ENCODE results near the gene HMGA1.
"Not testable (repeated sequence)": the region's sequence is repeated elsewhere in the genome, so short reads cannot be mapped to it uniquely, and the experiment has no call there.

Gene HMGA1

GRCh38 chr6:34260576-34261267 is 24.0 kb downstream of the HMGA1 start:
- no peak for DNase-seq (ENCODE audit: low read depth)

GRCh38 chr6:34263484-34263883 is 26.8 kb downstream of the HMGA1 start:
- DNase-seq (ENCODE audit: low read depth): not testable (repeated sequence)

- DNase-seq (ENCODE audit: low read depth): no peak
These were observed 31.1 kb downstream of the HMGA1 start for GRCh38 chr6:34267746-34268145.

- DNase-seq (ENCODE audit: low read depth): not testable (repeated sequence)
These were observed 32.5 kb downstream of the HMGA1 start for GRCh38 chr6:34269132-34269531.

- DNase-seq (ENCODE audit: low read depth): not testable (repeated sequence)
These were observed 33.1 kb downstream of the HMGA1 start for GRCh38 chr6:34269658-34270341.

GRCh38 chr6:34272013-34272926 is 35.6 kb downstream of the HMGA1 start:
- no peak for DNase-seq (ENCODE audit: low read depth)

GRCh38 chr6:34273242-34273805 is 36.7 kb downstream of the HMGA1 start:
- no peak for DNase-seq (ENCODE audit: low read depth)

- no peak for DNase-seq (ENCODE audit: low read depth)
These were observed 37.5 kb downstream of the HMGA1 start for GRCh38 chr6:34274129-34274528.

- no peak for DNase-seq (ENCODE audit: low read depth)
These were observed 38.6 kb downstream of the HMGA1 start for GRCh38 chr6:34275128-34275804.

GRCh38 chr6:34276191-34276590 is 39.5 kb downstream of the HMGA1 start:
- DNase-seq (ENCODE audit: low read depth): no peak

GRCh38 chr6:34276881-34277762 is 40.4 kb downstream of the HMGA1 start:
- DNase-seq (ENCODE audit: low read depth): no peak

GRCh38 chr6:34277763-34278112 is 41.1 kb downstream of the HMGA1 start:
- no peak for DNase-seq (ENCODE audit: low read depth)

- DNase-seq (ENCODE audit: low read depth): no peak
These were observed 42.2 kb downstream of the HMGA1 start for GRCh38 chr6:34278833-34279232.

GRCh38 chr6:34280216-34280615 is 43.5 kb downstream of the HMGA1 start:
- no peak for DNase-seq (ENCODE audit: low read depth)

- no peak for DNase-seq (ENCODE audit: low read depth)
These were observed 45.1 kb downstream of the HMGA1 start for GRCh38 chr6:34281702-34282334.

- peak; percentile 87 for DNase-seq (ENCODE audit: low read depth)
These were observed 48.1 kb downstream of the HMGA1 start for GRCh38 chr6:34284563-34285447.

GRCh38 chr6:34285448-34286164 is 48.9 kb downstream of the HMGA1 start:
- DNase-seq (ENCODE audit: low read depth): no peak

- DNase-seq (ENCODE audit: low read depth): no peak
These were observed 51.9 kb downstream of the HMGA1 start for GRCh38 chr6:34288581-34288980.

GRCh38 chr6:34289137-34289536 is 52.5 kb downstream of the HMGA1 start:
- no peak for DNase-seq (ENCODE audit: low read depth)

Measured in fibroblast of the conjunctiva (primary cell).